Uterus (tissue), 2 donors: ENCODE results near the gene PTPRN2.

Experiments used
- POLR2A ChIP-seq, 2 donors: fragments of 450-650 bp; IDR thresholded peaks; one replicate each; pipeline ENCODE4 v1.6.1; 2016; ENCODE audit warnings: antibody characterized with exemption in 2 of 2, mild to moderate bottlenecking in 1 of 2, moderate library complexity in 1 of 2
- TF ChIP-seq, protein P1 (sequence below), 4 experiments: fragments of 200-600 bp in 2 of 4; fragments of 450-650 bp in 2 of 4; sonication (generic) in 2 of 4; IDR thresholded peaks; one replicate each; pipeline ENCODE4 v1.5.1; 2016 to 2019; ENCODE audit warnings: antibody characterized with exemption in 4 of 4, mild to moderate bottlenecking in 2 of 4, moderate library complexity in 1 of 4

- TF ChIP-seq POLR2A (IDR thresholded peaks at IDR 0.05): no peak
- TF ChIP-seq, protein P1, sequence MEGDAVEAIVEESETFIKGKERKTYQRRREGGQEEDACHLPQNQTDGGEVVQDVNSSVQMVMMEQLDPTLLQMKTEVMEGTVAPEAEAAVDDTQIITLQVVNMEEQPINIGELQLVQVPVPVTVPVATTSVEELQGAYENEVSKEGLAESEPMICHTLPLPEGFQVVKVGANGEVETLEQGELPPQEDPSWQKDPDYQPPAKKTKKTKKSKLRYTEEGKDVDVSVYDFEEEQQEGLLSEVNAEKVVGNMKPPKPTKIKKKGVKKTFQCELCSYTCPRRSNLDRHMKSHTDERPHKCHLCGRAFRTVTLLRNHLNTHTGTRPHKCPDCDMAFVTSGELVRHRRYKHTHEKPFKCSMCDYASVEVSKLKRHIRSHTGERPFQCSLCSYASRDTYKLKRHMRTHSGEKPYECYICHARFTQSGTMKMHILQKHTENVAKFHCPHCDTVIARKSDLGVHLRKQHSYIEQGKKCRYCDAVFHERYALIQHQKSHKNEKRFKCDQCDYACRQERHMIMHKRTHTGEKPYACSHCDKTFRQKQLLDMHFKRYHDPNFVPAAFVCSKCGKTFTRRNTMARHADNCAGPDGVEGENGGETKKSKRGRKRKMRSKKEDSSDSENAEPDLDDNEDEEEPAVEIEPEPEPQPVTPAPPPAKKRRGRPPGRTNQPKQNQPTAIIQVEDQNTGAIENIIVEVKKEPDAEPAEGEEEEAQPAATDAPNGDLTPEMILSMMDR (IDR thresholded peaks at IDR 0.05): no peak
Measured at GRCh38 chr7:157840174-157840913, 747.3 kb downstream of the PTPRN2 start.
